ENCODE measurements around the gene THAP9.

THAP9 gene

GRCh38 chr4:82886147-82886942 lies 14.2 kb upstream of the THAP9 start:
- Histone ChIP-seq H3K4me3 (ENCODE audit: low read depth, low read length) (no peak overlapping the region), H3K27ac (no peak overlapping the region), H3K9me3 (ENCODE audit: severe bottlenecking) (no peaks in the 10 kb centered on the region), H3K27me3 (ENCODE audit: insufficient read depth, low read depth, severe bottlenecking) (no peaks in the 10 kb centered on the region), H3K36me3 (peaks cover 5% of the 10 kb centered on the region; the same call in 1 of the 2 replicates)
- no peak for DNase-seq
- TF ChIP-seq CTCF (IDR thresholded peaks at IDR 0.05; ENCODE audit: low read depth, low read length): no peak

GRCh38 chr4:82889287-82889686 lies 11.2 kb upstream of the THAP9 start:
- Histone ChIP-seq H3K36me3 (peaks cover 17% of the 10 kb centered on the region), H3K9me3 (ENCODE audit: severe bottlenecking) (no peaks in the 10 kb centered on the region), H3K27ac (no peak overlapping the region), H3K4me3 (ENCODE audit: low read depth, low read length) (peak overlapping the region; percentile 100), H3K27me3 (ENCODE audit: insufficient read depth, low read depth, severe bottlenecking) (no peaks in the 10 kb centered on the region)
- TF ChIP-seq CTCF (IDR thresholded peaks at IDR 0.05; ENCODE audit: low read depth, low read length): no peak
- DNase-seq: no peak

GRCh38 chr4:82890528-82890900 lies 10.0 kb upstream of the THAP9 start:
- DNase-seq: no peak
- H3K36me3 ChIP-seq: peaks cover 28% of the 10 kb centered on the region
- no peak for TF ChIP-seq CTCF (IDR thresholded peaks at IDR 0.05; ENCODE audit: low read depth, low read length)

GRCh38 chr4:82890901-82891706 lies 9.4 kb upstream of the THAP9 start, which contains the start of gene SEC31A:
SEC31A (minus strand) TSS chr4:82891153; CDS start chr4:82881936, 9,217 bp downstream.
- Histone ChIP-seq H3K9me3 (ENCODE audit: severe bottlenecking) (no peaks in the 10 kb centered on the region), H3K36me3 (peaks cover 34% of the 10 kb centered on the region), H3K27me3 (ENCODE audit: insufficient read depth, low read depth, severe bottlenecking) (no peaks in the 10 kb centered on the region), H3K4me3 (ENCODE audit: low read depth, low read length) (peak within 1 kb of the TSS; percentile 100), H3K27ac (peak within 1 kb of the TSS; percentile 89)
- DNase-seq: peak; percentile 97
- TF ChIP-seq CTCF (IDR thresholded peaks at IDR 0.05; ENCODE audit: low read depth, low read length): no peak

More at GRCh38 chr4:82890528-82890900, 10.0 kb upstream of the THAP9 start:
- Histone ChIP-seq H3K27me3 (ENCODE audit: insufficient read depth, low read depth, severe bottlenecking) (no peaks in the 10 kb centered on the region), H3K9me3 (ENCODE audit: severe bottlenecking) (no peaks in the 10 kb centered on the region), H3K27ac (peak overlapping the region; percentile 89), H3K4me3 (ENCODE audit: low read depth, low read length) (peak overlapping the region; percentile 100)

- no peak for DNase-seq
Observed at GRCh38 chr4:82891707-82892466, 8.6 kb upstream of the THAP9 start.

More at GRCh38 chr4:82891707-82892466, 8.6 kb upstream of the THAP9 start:
- H3K27ac ChIP-seq: peak overlapping the region; percentile 89
- peak overlapping the region; percentile 100 for H3K4me3 ChIP-seq (ENCODE audit: low read depth, low read length)
- no peaks in the 10 kb centered on the region for H3K27me3 ChIP-seq (ENCODE audit: insufficient read depth, low read depth, severe bottlenecking)
- no peaks in the 10 kb centered on the region for H3K9me3 ChIP-seq (ENCODE audit: severe bottlenecking)
- peaks cover 41% of the 10 kb centered on the region for H3K36me3 ChIP-seq
- TF ChIP-seq CTCF (IDR thresholded peaks at IDR 0.05; ENCODE audit: low read depth, low read length): no peak
